Endothelial cell (in vitro differentiated cells): Measurements from ENCODE around the gene NTNG2. TPM values are rescaled to one million over a fixed set of nuclear protein-coding genes. Genes with fewer than 3 reads are reported as not detected.

ENCODE experiments used
- DNase-seq: peaks from one replicate; pipeline ENCODE4 v3.0.0; 2021; ENCODE audit warnings: low spot score
- H3K27ac Mint-ChIP-seq: one replicate; pipeline ENCODE4 v1.8.0; 2021; ENCODE audit warnings: mixed read lengths, inconsistent platforms; ENCODE audit not compliant: unreplicated experiment
- H3K27me3 Mint-ChIP-seq: one replicate; pipeline ENCODE4 v1.8.0; 2021; ENCODE audit warnings: mild to moderate bottlenecking, moderate library complexity, mixed read lengths, inconsistent platforms; ENCODE audit not compliant: unreplicated experiment
- H3K36me3 Mint-ChIP-seq: one replicate; pipeline ENCODE4 v1.8.0; 2021; ENCODE audit warnings: mild to moderate bottlenecking, low read depth, mixed read lengths, inconsistent platforms; ENCODE audit not compliant: unreplicated experiment
- H3K4me1 Mint-ChIP-seq: one replicate; pipeline ENCODE4 v1.8.0; 2021; ENCODE audit warnings: mild to moderate bottlenecking, mixed read lengths, inconsistent platforms; ENCODE audit not compliant: unreplicated experiment
- H3K4me3 Mint-ChIP-seq: one replicate; pipeline ENCODE4 v1.8.0; 2021; ENCODE audit warnings: mild to moderate bottlenecking, mixed read lengths, inconsistent platforms; ENCODE audit not compliant: unreplicated experiment
- H3K9me3 Mint-ChIP-seq: one replicate; pipeline ENCODE4 v1.8.0; 2021; ENCODE audit warnings: mixed read lengths, inconsistent platforms; ENCODE audit not compliant: unreplicated experiment
- CTCF ChIP-seq: fragments of 200-600 bp; sonication (generic); IDR thresholded peaks from one replicate; pipeline ENCODE4 v1.5.0; 2021; ENCODE audit warnings: antibody characterized with exemption; ENCODE audit not compliant: unreplicated experiment
- total RNA-seq: library from RNA; stranded (reverse); fragmentation: NEBNext Ultra II Directional; extraction: Animal tissue kit (Norgen Biotek cat#: 25700); gene quantifications from one replicate; pipeline ENCODE4 v1.2.1, GENCODE V29; 2021; ENCODE audit not compliant: unreplicated experiment

Gene NTNG2
- total RNA-seq, 1 donor from 2014 or later: 0.38 TPM

- H3K27ac Mint-ChIP-seq: no peak overlapping the region
- peaks cover 1% of the 10 kb centered on the region for H3K27me3 Mint-ChIP-seq
- H3K9me3 Mint-ChIP-seq: no peaks in the 10 kb centered on the region
- TF ChIP-seq CTCF: no peak
- no peak for DNase-seq
- H3K4me3 Mint-ChIP-seq: peak overlapping the region; percentile 90
- peaks cover 8% of the 10 kb centered on the region for H3K4me1 Mint-ChIP-seq
- peaks cover 3% of the 10 kb centered on the region for H3K36me3 Mint-ChIP-seq
These were observed 20.4 kb upstream of the NTNG2 start for GRCh38 chr9:132141344-132141947.

- TF ChIP-seq CTCF: no peak
- Mint-ChIP-seq H3K4me3 (peak overlapping the region; percentile 72), H3K36me3 (peaks cover 3% of the 10 kb centered on the region), H3K27ac (no peak overlapping the region), H3K9me3 (no peaks in the 10 kb centered on the region), H3K4me1 (peaks cover 8% of the 10 kb centered on the region), H3K27me3 (peaks cover 1% of the 10 kb centered on the region)
- DNase-seq: no peak
These were observed 19.8 kb upstream of the NTNG2 start for GRCh38 chr9:132141948-132142594.

DNA sequence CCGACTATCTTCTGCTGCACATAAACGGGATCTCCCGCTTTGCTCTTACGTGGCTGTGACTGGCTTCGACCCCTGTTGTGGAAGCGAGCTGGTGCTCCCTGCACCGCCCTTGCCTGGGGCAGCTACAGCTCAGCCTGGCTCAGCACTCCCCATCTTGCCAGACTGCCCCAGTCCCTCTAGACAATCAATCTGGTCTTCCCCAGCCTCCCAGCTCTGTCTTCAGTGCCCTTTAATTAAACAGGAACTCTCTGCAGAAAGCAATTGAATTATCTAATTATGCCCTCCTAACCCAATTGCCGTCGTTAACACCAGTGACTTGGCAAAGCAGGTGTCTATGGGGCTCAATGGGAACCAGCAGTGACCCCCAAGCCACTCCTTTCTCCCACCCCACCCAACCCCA is 18.9 kb upstream of the NTNG2 start:
- DNase-seq: no peak
- TF ChIP-seq CTCF: no peak
- no peaks in the 10 kb centered on the region for H3K9me3 Mint-ChIP-seq
- peaks cover 1% of the 10 kb centered on the region for H3K27me3 Mint-ChIP-seq
- H3K27ac Mint-ChIP-seq: no peak overlapping the region
- H3K36me3 Mint-ChIP-seq: peaks cover 3% of the 10 kb centered on the region
- no peak overlapping the region for H3K4me3 Mint-ChIP-seq
- H3K4me1 Mint-ChIP-seq: peaks cover 8% of the 10 kb centered on the region

GRCh38 chr9:132143359-132143758 is 18.5 kb upstream of the NTNG2 start:
- H3K9me3 Mint-ChIP-seq: no peaks in the 10 kb centered on the region
- no peak overlapping the region for H3K4me3 Mint-ChIP-seq
- no peak for DNase-seq
- H3K4me1 Mint-ChIP-seq: peaks cover 8% of the 10 kb centered on the region
- H3K27me3 Mint-ChIP-seq: peaks cover 3% of the 10 kb centered on the region
- H3K36me3 Mint-ChIP-seq: peaks cover 3% of the 10 kb centered on the region
- TF ChIP-seq CTCF: no peak
- no peak overlapping the region for H3K27ac Mint-ChIP-seq

DNA sequence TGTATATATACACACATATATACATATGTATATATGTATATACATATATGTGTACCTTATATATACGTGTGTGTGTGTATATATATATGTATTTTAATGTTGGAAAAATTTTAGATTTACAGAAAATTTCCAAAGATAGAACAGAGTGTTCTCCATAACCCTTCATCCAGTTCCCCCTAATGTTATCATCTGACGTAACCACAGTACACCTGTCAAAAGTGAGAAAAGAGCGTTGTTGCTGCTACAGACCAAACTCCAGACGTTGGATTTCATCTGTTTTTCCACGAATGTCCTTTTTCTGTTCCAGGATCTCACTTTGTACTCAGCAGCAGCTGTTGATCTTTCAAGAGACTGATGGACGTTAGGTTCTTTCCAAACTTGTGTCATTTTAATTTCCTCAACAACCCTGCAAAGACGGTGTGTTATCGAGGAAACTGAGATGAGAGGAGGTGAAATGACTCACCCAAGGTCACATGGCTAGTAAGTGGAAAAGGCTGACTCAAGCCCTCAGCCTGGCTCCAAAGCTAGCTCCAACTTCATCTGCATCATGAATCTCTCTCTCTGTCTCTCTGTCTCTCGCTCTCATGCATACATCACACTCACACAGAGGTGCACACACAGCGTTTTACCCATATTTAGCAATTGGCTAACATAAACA is 17.0 kb upstream of the NTNG2 start:
- H3K36me3 Mint-ChIP-seq: peaks cover 3% of the 10 kb centered on the region
- H3K4me3 Mint-ChIP-seq: no peak overlapping the region
- no peak for DNase-seq
- no peak overlapping the region for H3K27ac Mint-ChIP-seq
- peaks cover 8% of the 10 kb centered on the region for H3K4me1 Mint-ChIP-seq
- no peak for TF ChIP-seq CTCF
- H3K9me3 Mint-ChIP-seq: no peaks in the 10 kb centered on the region
- H3K27me3 Mint-ChIP-seq: peaks cover 4% of the 10 kb centered on the region
